Measurements from ENCODE around the gene LINC00237. TPM values are rescaled to one million over a fixed set of nuclear protein-coding genes. Genes with fewer than 3 reads are reported as not detected.

LINC00237 gene
- total RNA-seq, 4 donors from 2014 or later: not detected

- TF ChIP-seq POLR2A (IDR thresholded peaks at IDR 0.05): no peak
- no peak for TF ChIP-seq CTCF (IDR thresholded peaks at IDR 0.05)
- peaks cover 5 to 32% of the 10 kb centered on the region in 2 donors for H3K27me3 ChIP-seq
- no peak overlapping the region for H3K4me3 ChIP-seq
- no peaks in the 10 kb centered on the region for H3K36me3 ChIP-seq
- DNase-seq: no peak
- H3K4me1 ChIP-seq: peaks cover 0 to 10% of the 10 kb centered on the region in 2 donors
- intact Hi-C loops (cut with DNase I; ENCODE audit: low total_unique reads): no loop called here
- no peak overlapping the region for H3K27ac ChIP-seq
- no peaks in the 10 kb centered on the region for H3K9me3 ChIP-seq
These were observed 3.0 kb upstream of the LINC00237 start for GRCh38 chr20:21109144-21109543.

GRCh38 chr20:21105429-21106170 is 558 bp downstream of the LINC00237 start:
- no peak for DNase-seq
- no peaks in the 10 kb centered on the region for H3K9me3 ChIP-seq
- no peak overlapping the region for H3K4me3 ChIP-seq
- no peak overlapping the region for H3K27ac ChIP-seq
- no peaks in the 10 kb centered on the region for H3K36me3 ChIP-seq
- intact Hi-C loops (cut with DNase I; ENCODE audit: low total_unique reads): no loop called here
- peaks cover 28 to 67% of the 10 kb centered on the region in 2 donors for H3K27me3 ChIP-seq
- peaks cover 0 to 24% of the 10 kb centered on the region in 2 donors for H3K4me1 ChIP-seq
- TF ChIP-seq CTCF (IDR thresholded peaks at IDR 0.05) (no peak), POLR2A (IDR thresholded peaks at IDR 0.05) (no peak)

- no peak for TF ChIP-seq CTCF (IDR thresholded peaks at IDR 0.05)
- TF ChIP-seq POLR2A (IDR thresholded peaks at IDR 0.05): no peak
- no peaks in the 10 kb centered on the region for H3K36me3 ChIP-seq
- intact Hi-C loops (cut with DNase I; ENCODE audit: low total_unique reads): no loop called here
- H3K9me3 ChIP-seq: no peaks in the 10 kb centered on the region
- H3K4me1 ChIP-seq: peaks cover 0 to 24% of the 10 kb centered on the region in 2 donors
- peaks cover 35 to 74% of the 10 kb centered on the region in 2 donors for H3K27me3 ChIP-seq
- no peak overlapping the region for H3K27ac ChIP-seq
- no peak overlapping the region for H3K4me3 ChIP-seq
- DNase-seq: no peak
These were observed 1.2 kb downstream of the LINC00237 start for GRCh38 chr20:21104921-21105320.

GRCh38 chr20:21104466-21104761 is 1.7 kb downstream of the LINC00237 start:
- Histone ChIP-seq H3K36me3 (no peaks in the 10 kb centered on the region), H3K4me3 (no peak overlapping the region), H3K27me3 (peaks cover 40 to 77% of the 10 kb centered on the region in 2 donors), H3K9me3 (no peaks in the 10 kb centered on the region), H3K4me1 (peaks cover 0 to 24% of the 10 kb centered on the region in 2 donors), H3K27ac (no peak overlapping the region)
- TF ChIP-seq POLR2A (IDR thresholded peaks at IDR 0.05): no peak
- no peak for TF ChIP-seq CTCF (IDR thresholded peaks at IDR 0.05)
- DNase-seq: no peak
- intact Hi-C loops (cut with DNase I; ENCODE audit: low total_unique reads): no loop called here

GRCh38 chr20:21103582-21104465 is 2.3 kb downstream of the LINC00237 start:
- Histone ChIP-seq H3K27ac (no peak overlapping the region), H3K9me3 (no peaks in the 10 kb centered on the region), H3K36me3 (no peaks in the 10 kb centered on the region), H3K27me3 (peaks cover 46 to 83% of the 10 kb centered on the region in 2 donors), H3K4me1 (peaks cover 0 to 24% of the 10 kb centered on the region in 2 donors), H3K4me3 (no peak overlapping the region)
- intact Hi-C loops (cut with DNase I; ENCODE audit: low total_unique reads): no loop called here
- DNase-seq: no peak
- no peak for TF ChIP-seq CTCF (IDR thresholded peaks at IDR 0.05)
- no peak for TF ChIP-seq POLR2A (IDR thresholded peaks at IDR 0.05)
